Activated CD4-positive, alpha-beta T cell treated with anti-CD3 and anti-CD28 coated beads, Interleukin-2, amount 10 ng/mL, durations not matched to agents 24 days and 14 days (primary cell): ENCODE results near the gene MTCH1. TPM values are rescaled to one million over a fixed set of nuclear protein-coding genes. Genes with fewer than 3 reads are reported as not detected.

Experiments
- total RNA-seq: library from RNA; stranded (reverse); gene quantifications from 2 replicates; pipeline ENCODE4 v1.2.3, GENCODE V29; 2022

MTCH1 gene
- total RNA-seq, 1 donor from 2014 or later: 119 TPM

Other genes with a start within 250 kb of the MTCH1 start
- 0.31 and 0.65 TPM in 2 replicates for gene CPNE5, start 146.8 kb downstream of the MTCH1 start, total RNA-seq
- 65.0 and 65.1 TPM in 2 replicates for gene PPIL1, start 111.4 kb downstream of the MTCH1 start, total RNA-seq
- 25.9 and 27.4 TPM in 2 replicates for gene C6orf89, start 100.2 kb downstream of the MTCH1 start, total RNA-seq
- not detected in 2 replicates for gene PI16, start 31.5 kb downstream of the MTCH1 start, total RNA-seq
- 0.57 and 0.58 TPM in 2 replicates for gene FGD2, start 19.5 kb upstream of the MTCH1 start, total RNA-seq
- gene PIM1, start 184.0 kb upstream of the MTCH1 start, total RNA-seq: 153 and 158 TPM in 2 replicates